SU-DHL-6 (cell line): Measurements from ENCODE around the gene PER2.

Experiments used
- H2AFZ ChIP-seq: fragments of 200-600 bp; sonication (generic); 2 replicates; pipeline ENCODE4 v1.6.1; 2014; ENCODE audit warnings: low read depth, mild to moderate bottlenecking, moderate library complexity, mixed read lengths, antibody characterized with exemption, low read length; ENCODE audit not compliant: severe bottlenecking
- H3F3A ChIP-seq: fragments of 200-600 bp; shearing (Covaris generic); 2 replicates; pipeline ENCODE4 v1.6.0; 2016; ENCODE audit warnings: antibody characterized with exemption, mild to moderate bottlenecking; ENCODE audit not compliant: insufficient read depth
- H3K27ac ChIP-seq: fragments of 200-600 bp; sonication (generic); 2 replicates; pipeline ENCODE4 v1.5.1; 2016; ENCODE audit warnings: low read depth, mild to moderate bottlenecking, low read length, moderate library complexity, mixed read lengths
- H3K27me3 ChIP-seq: fragments of 200-600 bp; sonication (generic), shearing (Covaris generic); 2 replicates; pipeline ENCODE4 v1.6.0; 2014; ENCODE audit warnings: mild to moderate bottlenecking, low read length
- H3K36me3 ChIP-seq: fragments of 200-600 bp; sonication (generic); 2 replicates; pipeline ENCODE4 v1.6.1; 2014; ENCODE audit warnings: mild to moderate bottlenecking, low read length, mixed read lengths
- H3K4me2 ChIP-seq: fragments of 300-600, 200-600 bp; shearing (Covaris generic), sonication (generic); 2 replicates; pipeline ENCODE4 v1.6.0; 2014; ENCODE audit warnings: low read length, low read depth, mild to moderate bottlenecking; ENCODE audit not compliant: poor library complexity, severe bottlenecking
- H3K4me3 ChIP-seq: fragments of 200-600 bp; sonication (generic); 2 replicates; pipeline ENCODE4 v1.5.1; 2014; ENCODE audit warnings: antibody characterized with exemption, low read length, mild to moderate bottlenecking, mixed read lengths; ENCODE audit not compliant: insufficient read depth, poor library complexity, severe bottlenecking
- H3K79me2 ChIP-seq: fragments of 200-600 bp; sonication (generic); 2 replicates; pipeline ENCODE4 v1.6.1; 2014; ENCODE audit warnings: mild to moderate bottlenecking, low read length, moderate library complexity; ENCODE audit not compliant: insufficient read depth
- H3K9ac ChIP-seq: fragments of 200-600 bp; sonication (generic); 2 replicates; pipeline ENCODE4 v1.7.0; 2014; ENCODE audit warnings: mild to moderate bottlenecking, low read length
- H3K9me2 ChIP-seq: fragments of 200-600 bp; sonication (generic); replicated peaks from 2 replicates; pipeline ENCODE4 v1.6.1; 2014; ENCODE audit warnings: low read length; ENCODE audit not compliant: insufficient read depth
- H3K9me3 ChIP-seq: fragments of 200-600 bp; sonication (generic); 2 replicates; pipeline ENCODE4 v1.6.1; 2014; ENCODE audit warnings: low read length, mixed read lengths; ENCODE audit not compliant: insufficient read depth
- H4K20me1 ChIP-seq: fragments of 200-600 bp; sonication (generic); 2 replicates; pipeline ENCODE4 v1.6.1; 2014; ENCODE audit warnings: low read depth, mild to moderate bottlenecking, antibody characterized with exemption, low read length, moderate library complexity, mixed read lengths
- EZH2phosphoT487 ChIP-seq: fragments of 200-600 bp; sonication (generic), shearing (Covaris generic); conservative IDR thresholded peaks from 2 replicates; pipeline ENCODE4 v1.6.1; 2018; ENCODE audit warnings: mild to moderate bottlenecking, antibody characterized with exemption, low read length, moderate library complexity, mixed read lengths
- TF ChIP-seq, protein P1 (sequence below): fragments of 200-600 bp; sonication (generic); IDR thresholded peaks from one replicate; pipeline ENCODE4 v1.5.1; 2017; ENCODE audit warnings: antibody characterized with exemption, mild to moderate bottlenecking, low read length, moderate library complexity; ENCODE audit not compliant: insufficient read depth, poor library complexity, severe bottlenecking

PER2 gene

DNA sequence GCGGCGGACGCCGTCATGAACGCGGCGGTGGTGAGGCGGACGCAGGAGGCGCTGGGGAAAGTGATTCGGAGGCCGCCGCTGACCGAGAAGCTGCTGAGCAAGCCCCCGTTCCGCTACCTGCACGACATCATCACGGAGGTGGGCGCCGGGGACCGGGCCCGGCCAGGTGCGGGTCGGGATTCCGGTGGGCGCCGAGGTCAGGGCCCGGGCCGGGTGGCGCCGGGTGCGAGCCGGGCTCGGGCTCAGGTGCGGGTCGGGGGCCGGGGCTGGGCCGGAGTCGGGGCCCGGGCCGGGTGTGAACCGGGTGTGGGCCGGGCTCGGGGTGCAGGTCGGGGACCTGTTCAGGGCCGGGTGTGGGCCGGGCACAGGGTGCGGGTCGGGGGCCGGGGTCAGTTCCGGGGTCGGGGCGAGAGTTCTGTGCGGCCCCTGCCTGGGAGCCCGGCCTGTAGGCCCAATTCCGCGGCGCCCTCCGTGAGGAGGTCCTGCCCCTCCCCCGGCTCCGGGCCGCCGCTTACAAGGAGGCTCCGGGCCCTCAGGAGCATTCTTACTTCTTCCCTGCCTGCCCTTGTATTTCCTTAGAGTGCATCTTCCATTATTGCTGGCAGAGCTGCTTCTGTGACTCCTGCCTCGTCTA is 32.4 kb upstream of the PER2 start:
- Histone ChIP-seq H3K27me3 (no peaks in the 10 kb centered on the region), H3K9ac (peak overlapping the region; percentile 49), H3F3A (no peaks in the 10 kb centered on the region), H3K9me2 (no peaks in the 10 kb centered on the region), H2AFZ (peak overlapping the region; percentile 49), H3K36me3 (no peaks in the 10 kb centered on the region), H4K20me1 (no peaks in the 10 kb centered on the region), H3K27ac (no peak overlapping the region), H3K9me3 (no peaks in the 10 kb centered on the region), H3K4me2 (peak overlapping the region; percentile 54), H3K79me2 (no peaks in the 10 kb centered on the region), H3K4me3 (peak overlapping the region; percentile 74)
- TF ChIP-seq, protein P1, sequence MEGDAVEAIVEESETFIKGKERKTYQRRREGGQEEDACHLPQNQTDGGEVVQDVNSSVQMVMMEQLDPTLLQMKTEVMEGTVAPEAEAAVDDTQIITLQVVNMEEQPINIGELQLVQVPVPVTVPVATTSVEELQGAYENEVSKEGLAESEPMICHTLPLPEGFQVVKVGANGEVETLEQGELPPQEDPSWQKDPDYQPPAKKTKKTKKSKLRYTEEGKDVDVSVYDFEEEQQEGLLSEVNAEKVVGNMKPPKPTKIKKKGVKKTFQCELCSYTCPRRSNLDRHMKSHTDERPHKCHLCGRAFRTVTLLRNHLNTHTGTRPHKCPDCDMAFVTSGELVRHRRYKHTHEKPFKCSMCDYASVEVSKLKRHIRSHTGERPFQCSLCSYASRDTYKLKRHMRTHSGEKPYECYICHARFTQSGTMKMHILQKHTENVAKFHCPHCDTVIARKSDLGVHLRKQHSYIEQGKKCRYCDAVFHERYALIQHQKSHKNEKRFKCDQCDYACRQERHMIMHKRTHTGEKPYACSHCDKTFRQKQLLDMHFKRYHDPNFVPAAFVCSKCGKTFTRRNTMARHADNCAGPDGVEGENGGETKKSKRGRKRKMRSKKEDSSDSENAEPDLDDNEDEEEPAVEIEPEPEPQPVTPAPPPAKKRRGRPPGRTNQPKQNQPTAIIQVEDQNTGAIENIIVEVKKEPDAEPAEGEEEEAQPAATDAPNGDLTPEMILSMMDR = no peak
- no peak for TF ChIP-seq EZH2phosphoT487

DNA sequence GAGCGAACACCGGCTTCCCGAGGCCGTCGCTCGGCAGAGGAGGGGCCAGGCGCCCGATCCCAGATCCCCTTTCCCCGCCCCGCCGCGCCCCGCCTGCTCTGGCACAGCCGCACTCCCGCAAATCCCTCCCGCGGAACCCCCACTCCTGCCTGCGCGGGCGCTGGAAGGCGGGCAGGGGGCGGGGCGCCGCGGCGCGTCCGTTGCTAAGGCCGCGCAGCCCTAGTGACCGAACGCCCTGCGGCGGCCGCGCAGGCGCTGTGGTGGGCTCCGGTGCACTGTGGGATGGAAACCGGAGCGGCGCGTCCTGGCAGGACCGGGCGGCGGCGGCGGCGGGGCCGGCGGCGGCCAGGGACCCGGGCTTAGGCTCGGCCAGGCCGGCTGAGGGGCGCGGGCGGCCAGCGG is 31.8 kb upstream of the PER2 start, which contains the start of gene TRAF3IP1:
TRAF3IP1 (plus strand) TSS at position 273 of the 402 bp plus-strand sequence. CDS start 145 bp downstream, outside the sequence.
- Histone ChIP-seq H3K9me3 (no peaks in the 10 kb centered on the region), H3K9me2 (no peaks in the 10 kb centered on the region), H3K9ac (peak within 1 kb of the TSS; percentile 49), H3K4me3 (peak within 1 kb of the TSS; percentile 74), H3K27me3 (no peaks in the 10 kb centered on the region), H3K27ac (no peak within 1 kb of the TSS), H2AFZ (peak within 1 kb of the TSS; percentile 49), H3K79me2 (no peaks in the 10 kb centered on the region), H3K4me2 (peak within 1 kb of the TSS; percentile 54), H4K20me1 (no peaks in the 10 kb centered on the region), H3K36me3 (no peaks in the 10 kb centered on the region), H3F3A (no peaks in the 10 kb centered on the region)
- TF ChIP-seq, protein P1 = no peak
- no peak for TF ChIP-seq EZH2phosphoT487

DNA sequence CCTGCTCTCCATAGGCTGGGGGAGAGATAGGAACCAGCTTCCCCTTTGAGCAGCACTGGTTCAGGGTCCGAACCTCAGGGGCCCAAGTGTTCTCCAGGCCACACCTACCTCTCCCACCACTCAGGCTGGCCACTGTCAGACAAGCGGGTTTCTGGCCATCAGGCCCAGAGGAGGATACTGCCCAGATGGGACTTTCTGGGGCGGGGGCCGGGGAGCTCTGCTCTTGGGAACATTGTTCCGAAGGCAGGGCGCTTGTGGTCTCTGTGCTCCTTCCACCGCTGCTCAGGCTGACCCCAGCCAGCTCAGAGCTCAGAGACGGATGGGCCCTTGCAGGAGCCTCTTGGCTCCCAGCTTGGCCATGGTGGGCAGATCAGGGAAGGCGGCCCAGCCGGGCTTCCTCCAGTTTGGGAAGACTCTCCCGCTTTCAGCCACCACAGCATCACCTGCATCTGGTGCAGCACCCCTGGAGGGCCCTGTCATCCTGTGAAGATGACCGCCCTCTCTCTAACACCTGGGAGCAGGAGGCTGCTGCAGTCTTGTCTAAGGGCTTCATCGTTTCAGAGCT is 26.7 kb upstream of the PER2 start:
- Histone ChIP-seq H3K9me3 (no peaks in the 10 kb centered on the region), H4K20me1 (no peaks in the 10 kb centered on the region), H3K9me2 (no peaks in the 10 kb centered on the region), H3K36me3 (no peaks in the 10 kb centered on the region), H3F3A (no peaks in the 10 kb centered on the region), H3K79me2 (no peaks in the 10 kb centered on the region), H3K9ac (no peak overlapping the region), H3K4me3 (no peak overlapping the region), H3K27ac (no peak overlapping the region), H2AFZ (no peak overlapping the region), H3K4me2 (no peak overlapping the region), H3K27me3 (no peaks in the 10 kb centered on the region)
- TF ChIP-seq EZH2phosphoT487 = no peak
- TF ChIP-seq, protein P1 = no peak
